GM23338 (cell line): ENCODE results near the gene TENM4.

ENCODE experiments used
- EZH2 ChIP-seq: fragments of 200-600 bp; sonication (generic); IDR thresholded peaks from one replicate; pipeline ENCODE4 v1.8.0; 2017; ENCODE audit warnings: antibody characterized with exemption, mild to moderate bottlenecking, low read depth; ENCODE audit not compliant: unreplicated experiment
- POLR2AphosphoS5 ChIP-seq: IDR thresholded peaks from 2 replicates; pipeline ENCODE4 v1.6.1; 2016; ENCODE audit warnings: antibody characterized with exemption, low read depth
- TF ChIP-seq, protein P1 (sequence below), 2 experiments: fragments of 200-600 bp in 1 of 2; sonication (generic) in 1 of 2; conservative IDR thresholded peaks; 2 replicates each; pipeline versions ENCODE4 v1.5.1 to v1.6.1; 2016 to 2017; ENCODE audit warnings: antibody characterized with exemption in 2 of 2, low read depth in 2 of 2, mild to moderate bottlenecking in 2 of 2, moderate library complexity in 1 of 2

DNA sequence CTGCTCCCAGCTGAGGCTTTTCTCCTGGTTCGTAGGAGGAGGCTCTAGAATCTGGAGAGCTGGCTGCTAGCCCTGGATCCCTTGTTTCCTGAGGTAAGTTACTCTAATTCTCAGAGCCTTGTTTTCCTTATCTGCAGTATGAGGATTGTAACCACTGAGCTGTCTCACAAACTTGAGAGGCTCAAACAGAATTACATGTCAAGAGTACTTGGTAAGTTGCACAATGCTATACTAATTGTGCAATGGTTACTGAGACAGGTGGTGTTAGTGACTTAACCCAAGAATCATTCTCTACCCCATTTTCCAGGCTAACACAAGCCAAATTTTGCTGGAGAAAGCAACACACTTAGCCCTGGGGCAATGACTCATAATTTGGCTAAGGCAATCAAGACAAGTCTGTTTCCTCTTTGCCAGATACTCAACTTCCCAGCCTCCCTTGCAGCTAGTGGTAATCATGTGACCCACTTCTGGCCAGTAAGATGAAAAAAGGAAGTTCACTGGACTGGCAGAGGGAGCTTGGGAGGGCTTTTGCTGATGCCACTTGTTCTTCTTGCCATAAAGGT, 348.0 kb downstream of the TENM4 start:
- TF ChIP-seq, protein P1, sequence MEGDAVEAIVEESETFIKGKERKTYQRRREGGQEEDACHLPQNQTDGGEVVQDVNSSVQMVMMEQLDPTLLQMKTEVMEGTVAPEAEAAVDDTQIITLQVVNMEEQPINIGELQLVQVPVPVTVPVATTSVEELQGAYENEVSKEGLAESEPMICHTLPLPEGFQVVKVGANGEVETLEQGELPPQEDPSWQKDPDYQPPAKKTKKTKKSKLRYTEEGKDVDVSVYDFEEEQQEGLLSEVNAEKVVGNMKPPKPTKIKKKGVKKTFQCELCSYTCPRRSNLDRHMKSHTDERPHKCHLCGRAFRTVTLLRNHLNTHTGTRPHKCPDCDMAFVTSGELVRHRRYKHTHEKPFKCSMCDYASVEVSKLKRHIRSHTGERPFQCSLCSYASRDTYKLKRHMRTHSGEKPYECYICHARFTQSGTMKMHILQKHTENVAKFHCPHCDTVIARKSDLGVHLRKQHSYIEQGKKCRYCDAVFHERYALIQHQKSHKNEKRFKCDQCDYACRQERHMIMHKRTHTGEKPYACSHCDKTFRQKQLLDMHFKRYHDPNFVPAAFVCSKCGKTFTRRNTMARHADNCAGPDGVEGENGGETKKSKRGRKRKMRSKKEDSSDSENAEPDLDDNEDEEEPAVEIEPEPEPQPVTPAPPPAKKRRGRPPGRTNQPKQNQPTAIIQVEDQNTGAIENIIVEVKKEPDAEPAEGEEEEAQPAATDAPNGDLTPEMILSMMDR (conservative IDR thresholded peaks at IDR 0.05; ENCODE audit: low read depth in 2 of 2): no peak
- no peak for TF ChIP-seq EZH2
- TF ChIP-seq POLR2AphosphoS5: no peak
